ENCODE measurements around the gene FRMPD2. TPM values are rescaled to one million over a fixed set of nuclear protein-coding genes. Genes with fewer than 3 reads are reported as not detected.

FRMPD2 gene
- total RNA-seq, 4 donors from 2014 or later = 1.2 TPM; not detected in 3

GRCh38 chr10:48294431-48294830 lies 19.9 kb upstream of the FRMPD2 start:
- intact Hi-C loops (cut with DNase I; ENCODE audit: low total_unique reads) = no loop called here
- 72 to 82% methylated on average over 2 of the region's 2 CpGs for WGBS, 2 donors
- H3K4me3 ChIP-seq (ENCODE audit: low read depth, poor library complexity, severe bottlenecking) = no peak overlapping the region
- DNase-seq (ENCODE audit: low spot score in 2 of 2) = no peak
- TF ChIP-seq CTCF (IDR thresholded peaks at IDR 0.05) (no peak), POLR2A (IDR thresholded peaks at IDR 0.05) (no peak)

DNA sequence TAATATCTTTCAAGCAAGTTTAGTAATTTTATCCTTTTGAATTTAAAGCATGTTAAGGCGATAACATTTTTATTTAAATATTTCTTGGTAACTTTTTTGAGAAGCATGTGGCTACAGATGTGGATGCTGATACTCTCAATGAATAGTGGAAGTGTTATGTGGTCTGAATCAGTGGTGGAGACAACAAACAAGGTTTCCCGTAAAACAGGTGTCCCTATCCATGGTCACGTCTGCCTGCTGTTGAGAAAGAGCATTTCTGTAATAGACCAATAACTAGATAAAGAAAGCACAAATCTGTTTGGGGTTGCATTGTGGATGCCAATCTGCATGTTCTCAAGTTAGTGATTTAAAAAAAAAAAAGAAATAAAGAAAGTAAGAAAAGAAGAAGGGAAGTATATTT lies 18.1 kb upstream of the FRMPD2 start:
- WGBS, 2 donors = 93% methylated on average over 3 of the region's 3 CpGs
- TF ChIP-seq POLR2A (IDR thresholded peaks at IDR 0.05) (no peak), CTCF (IDR thresholded peaks at IDR 0.05) (no peak)
- no peak for DNase-seq (ENCODE audit: low spot score in 2 of 2)
- intact Hi-C loops (cut with DNase I; ENCODE audit: low total_unique reads) = no loop called here
- no peak overlapping the region for H3K4me3 ChIP-seq (ENCODE audit: low read depth, poor library complexity, severe bottlenecking)

- TF ChIP-seq POLR2A (IDR thresholded peaks at IDR 0.05) = no peak
- no peak for TF ChIP-seq CTCF (IDR thresholded peaks at IDR 0.05)
- WGBS, 2 donors = 84% methylated on average over 3 of the region's 3 CpGs
- intact Hi-C loops (cut with DNase I; ENCODE audit: low total_unique reads) = no loop called here
- no peak for DNase-seq (ENCODE audit: low spot score in 2 of 2)
- H3K4me3 ChIP-seq (ENCODE audit: low read depth, poor library complexity, severe bottlenecking) = no peak overlapping the region
Measured at GRCh38 chr10:48291190-48291589, 16.7 kb upstream of the FRMPD2 start.

- no peak overlapping the region for H3K4me3 ChIP-seq (ENCODE audit: low read depth, poor library complexity, severe bottlenecking)
- DNase-seq (ENCODE audit: low spot score in 2 of 2) = no peak
- 72 to 81% methylated on average over 9 of the region's 9 CpGs for WGBS, 2 donors
- intact Hi-C loops (cut with DNase I; ENCODE audit: low total_unique reads) = no loop called here
- TF ChIP-seq CTCF (IDR thresholded peaks at IDR 0.05) = no peak
- TF ChIP-seq POLR2A (IDR thresholded peaks at IDR 0.05) = no peak
Measured at GRCh38 chr10:48290286-48290685, 15.8 kb upstream of the FRMPD2 start.

- TF ChIP-seq CTCF (IDR thresholded peaks at IDR 0.05) = no peak
- intact Hi-C loops (cut with DNase I; ENCODE audit: low total_unique reads) = no loop called here
- WGBS, 2 donors = 28 to 42% methylated on average over 9 of the region's 9 CpGs
- DNase-seq (ENCODE audit: low spot score in 2 of 2) = peak in 1 of 2 donors; percentile 36
- no peak overlapping the region for H3K4me3 ChIP-seq (ENCODE audit: low read depth, poor library complexity, severe bottlenecking)
Measured at GRCh38 chr10:48289501-48290238, 15.2 kb upstream of the FRMPD2 start.

GRCh38 chr10:48288661-48289060 lies 14.2 kb upstream of the FRMPD2 start:
- no peak overlapping the region for H3K4me3 ChIP-seq (ENCODE audit: low read depth, poor library complexity, severe bottlenecking)
- no peak for DNase-seq (ENCODE audit: low spot score in 2 of 2)
- no peak for TF ChIP-seq POLR2A (IDR thresholded peaks at IDR 0.05)
- TF ChIP-seq CTCF (IDR thresholded peaks at IDR 0.05) = no peak
- intact Hi-C loops (cut with DNase I; ENCODE audit: low total_unique reads) = no loop called here
- 80 to 88% methylated on average over 7 of the region's 7 CpGs for WGBS, 2 donors

All from lower leg skin (tissue), 4 donors.